H1 (cell line): ENCODE data around the gene KCNQ1. TPM values are rescaled to one million over a fixed set of nuclear protein-coding genes. Genes with fewer than 3 reads are reported as not detected.

Source experiments
- CTCF ChIA-PET: fragments of 300-600 bp; sonication (Branson Sonifier 250); formaldehyde crosslinking; loops from one replicate; lab custom pipeline; 2021; ENCODE audit not compliant: partially characterized antibody; lab: Charles Lee
- POLR2A ChIA-PET: fragments of 300-600 bp; sonication (Branson Sonifier 250); formaldehyde crosslinking; loops from one replicate; lab custom pipeline; 2021; ENCODE audit warnings: inconsistent platforms; ENCODE audit not compliant: partially characterized antibody; lab: Charles Lee
- DNase-seq, 2 experiments: peaks; one replicate each; pipeline versions ENCODE4 v3.0.0 to v3.0.0-alpha.2; 2010 to 2022; ENCODE audit warnings: low spot score in 2 of 2, low read depth in 1 of 2, mixed read lengths in 1 of 2
- FAIRE-seq: peaks from 2 replicates; lab custom pipeline; 2011; peaks lifted over from hg19 to GRCh38; lab: Jason Lieb, UNC
- H2AFZ ChIP-seq: 2 replicates; pipeline ENCODE4 v1.8.1; 2012; ENCODE audit warnings: low read length, inconsistent platforms
- H2AK5ac ChIP-seq: 2 replicates; pipeline ENCODE4 v1.6.1; 2013; ENCODE audit warnings: low read depth, low read length
- H2BK120ac ChIP-seq: replicated peaks from 2 replicates; pipeline ENCODE3; 2013; ENCODE audit warnings: low read depth, low read length, inconsistent platforms
- H2BK12ac ChIP-seq: 2 replicates; pipeline ENCODE4 v1.6.1; 2013; ENCODE audit warnings: low read depth, low read length
- H2BK15ac ChIP-seq: 2 replicates; pipeline ENCODE4 v1.6.1; 2013; ENCODE audit warnings: low read length
- H2BK20ac ChIP-seq: 2 replicates; pipeline ENCODE4 v1.6.1; 2013; ENCODE audit warnings: low read length
- H2BK5ac ChIP-seq: 2 replicates; pipeline ENCODE4 v1.6.1; 2013; ENCODE audit warnings: low read depth, low read length
- H3K14ac ChIP-seq: 2 replicates; pipeline ENCODE4 v1.6.1; 2013; ENCODE audit warnings: inconsistent platforms; ENCODE audit not compliant: insufficient read length
- H3K18ac ChIP-seq: 2 replicates; pipeline ENCODE4 v1.6.1; 2013; ENCODE audit warnings: low read length; ENCODE audit errors: extremely low read depth
- H3K23ac ChIP-seq: 2 replicates; pipeline ENCODE4 v1.6.1; 2013; ENCODE audit warnings: inconsistent platforms; ENCODE audit not compliant: insufficient read length
- H3K23me2 ChIP-seq: 2 replicates; pipeline ENCODE4 v1.6.1; 2013; ENCODE audit warnings: low read depth, low read length
- H3K27ac ChIP-seq: 2 replicates; pipeline ENCODE4 v1.6.1; 2011; ENCODE audit warnings: low read depth, low read length, inconsistent platforms
- H3K27me3 ChIP-seq, 4 experiments: replicated peaks in 1 of 4; 1 replicate in 1 of 4; 2 replicates in 3 of 4; pipeline versions ENCODE4 v1.6.1 to v1.8.1; 2011 to 2013; ENCODE audit warnings: low read length in 3 of 4, mild to moderate bottlenecking in 3 of 4, inconsistent platforms in 2 of 4, mixed read lengths in 2 of 4, moderate library complexity in 1 of 4; ENCODE audit not compliant: control insufficient read depth in 3 of 4, insufficient read depth in 3 of 4; ENCODE audit errors: extremely low read depth in 1 of 4
- H3K36me3 ChIP-seq, 4 experiments: 2 replicates each; pipeline versions ENCODE4 v1.6.1 to v1.8.1; 2011 to 2013; ENCODE audit warnings: mild to moderate bottlenecking in 4 of 4, low read length in 3 of 4, moderate library complexity in 2 of 4, control low read depth in 1 of 4, inconsistent platforms in 1 of 4; ENCODE audit not compliant: insufficient read depth in 4 of 4, control insufficient read depth in 2 of 4
- H3K4ac ChIP-seq: replicated peaks from 2 replicates; pipeline ENCODE3; 2013; ENCODE audit warnings: low read length, low read depth, mixed read lengths, inconsistent platforms; ENCODE audit not compliant: insufficient read length
- H3K4me1 ChIP-seq, 4 experiments: replicated peaks in 1 of 4; 1 replicate in 1 of 4; 2 replicates in 3 of 4; pipeline versions ENCODE4 v1.6.1 to v1.8.1; 2011 to 2013; ENCODE audit warnings: low read length in 3 of 4, inconsistent platforms in 2 of 4, mixed read lengths in 1 of 4; ENCODE audit not compliant: insufficient read depth in 4 of 4, control insufficient read depth in 3 of 4
- H3K4me2 ChIP-seq, 2 experiments: 2 replicates each; pipeline versions ENCODE4 v1.6.1 to v1.8.1; 2011 to 2013; ENCODE audit warnings: low read depth in 2 of 2, low read length in 2 of 2, control low read depth in 1 of 2, inconsistent platforms in 1 of 2, mild to moderate bottlenecking in 1 of 2; ENCODE audit not compliant: insufficient read depth in 1 of 2
- H3K4me3 ChIP-seq, 4 experiments: fragments of 200-600, 300-600 bp in 1 of 4; sonication (generic), shearing (Covaris generic), sonication (Bioruptor Twin) in 1 of 4; 2 replicates each; pipeline versions ENCODE4 v1.5.1 to v1.8.1; 2011 to 2016; ENCODE audit warnings: low read length in 4 of 4, low read depth in 3 of 4, control low read depth in 2 of 4, inconsistent platforms in 2 of 4, mild to moderate bottlenecking in 2 of 4, mixed read lengths in 1 of 4, moderate library complexity in 1 of 4; ENCODE audit not compliant: insufficient read depth in 2 of 4; ENCODE audit errors: extremely low read depth in 1 of 4
- H3K56ac ChIP-seq: replicated peaks from 2 replicates; pipeline ENCODE3; 2013; ENCODE audit warnings: low read depth, mild to moderate bottlenecking, mixed read lengths, low read length, inconsistent platforms; ENCODE audit not compliant: insufficient read length
- H3K79me1 ChIP-seq: 2 replicates; pipeline ENCODE4 v1.6.1; 2013; ENCODE audit warnings: low read depth, low read length, control low read depth
- H3K79me2 ChIP-seq, 2 experiments: 2 replicates each; pipeline versions ENCODE4 v1.6.1 to v1.8.1; 2012 to 2013; ENCODE audit warnings: low read length in 2 of 2, mild to moderate bottlenecking in 2 of 2, inconsistent platforms in 1 of 2; ENCODE audit not compliant: insufficient read depth in 2 of 2, control insufficient read depth in 1 of 2
- H3K9ac ChIP-seq, 4 experiments: replicated peaks in 1 of 4; 1 replicate in 1 of 4; 2 replicates in 3 of 4; pipeline versions ENCODE4 v1.6.1 to v1.8.1; 2011 to 2013; ENCODE audit warnings: low read depth in 3 of 4, low read length in 3 of 4, control low read depth in 2 of 4, mild to moderate bottlenecking in 2 of 4, moderate library complexity in 2 of 4, inconsistent platforms in 1 of 4; ENCODE audit errors: extremely low read depth in 1 of 4
- H3K9me3 ChIP-seq, 2 experiments: 2 replicates each; pipeline versions ENCODE4 v1.6.1 to v1.8.1; 2012 to 2013; ENCODE audit warnings: mild to moderate bottlenecking in 2 of 2, moderate library complexity in 2 of 2, control low read depth in 1 of 2, inconsistent platforms in 1 of 2, low read depth in 1 of 2, low read length in 1 of 2, mixed read lengths in 1 of 2; ENCODE audit not compliant: insufficient read depth in 2 of 2
- H4K20me1 ChIP-seq, 2 experiments: replicated peaks in 1 of 2; 2 replicates each; pipeline versions ENCODE3 to v1.8.1; 2011 to 2013; ENCODE audit warnings: inconsistent platforms in 2 of 2, low read length in 2 of 2, mild to moderate bottlenecking in 1 of 2; ENCODE audit not compliant: insufficient read depth in 2 of 2, control insufficient read depth in 1 of 2
- H4K5ac ChIP-seq: 2 replicates; pipeline ENCODE4 v1.6.1; 2013; ENCODE audit warnings: low read length, low read depth, mixed read lengths, inconsistent platforms; ENCODE audit not compliant: insufficient read length
- H4K8ac ChIP-seq: 2 replicates; pipeline ENCODE4 v1.8.0; 2013; ENCODE audit warnings: mild to moderate bottlenecking, moderate library complexity, low read length, inconsistent platforms; ENCODE audit not compliant: insufficient read depth; ENCODE audit errors: extremely low read depth
- H4K91ac ChIP-seq: replicated peaks from 2 replicates; pipeline ENCODE3; 2013; ENCODE audit warnings: low read length, mixed read lengths, inconsistent platforms; ENCODE audit not compliant: insufficient read length
- BRCA1 ChIP-seq: IDR thresholded peaks from 2 replicates; pipeline ENCODE4 v1.6.1; 2012; ENCODE audit warnings: low read depth, low read length, improper control_type of control experiment
- CBX8 ChIP-seq: fragments of 300-800, 300-1000 bp; sonication (generic); IDR thresholded peaks from 2 replicates; pipeline ENCODE4 v1.7.1; 2016; ENCODE audit warnings: low read depth, low read length, borderline replicate concordance
- CEBPB ChIP-seq: IDR thresholded peaks from 2 replicates; pipeline ENCODE4 v1.6.1; 2012; ENCODE audit warnings: low read depth, low read length
- JUND ChIP-seq: IDR thresholded peaks from 2 replicates; pipeline ENCODE4 v1.6.1; 2011; ENCODE audit warnings: mild to moderate bottlenecking, improper control_type of control experiment, low read length
- KDM4A ChIP-seq: IDR thresholded peaks from one replicate; pipeline ENCODE4 v1.7.1; 2012; ENCODE audit warnings: low read depth, mild to moderate bottlenecking, moderate library complexity, low read length, inconsistent platforms; ENCODE audit not compliant: severe bottlenecking
- NANOG ChIP-seq: IDR thresholded peaks from 2 replicates; pipeline ENCODE4 v1.6.1; 2011; ENCODE audit warnings: low read length, low read depth, mild to moderate bottlenecking, inconsistent platforms; ENCODE audit not compliant: insufficient read depth, poor library complexity, severe bottlenecking
- RBBP5 ChIP-seq: IDR thresholded peaks from 2 replicates; pipeline ENCODE4 v1.7.1; 2012; ENCODE audit warnings: low read depth, mild to moderate bottlenecking, inconsistent platforms, low read length, moderate library complexity, borderline replicate concordance
- RXRA ChIP-seq: IDR thresholded peaks from 2 replicates; pipeline ENCODE4 v1.6.1; 2011; ENCODE audit warnings: low read depth, mild to moderate bottlenecking, low read length, moderate library complexity; ENCODE audit not compliant: insufficient read depth
- SIN3A ChIP-seq, 2 experiments: IDR thresholded peaks in 1 of 2; conservative IDR thresholded peaks in 1 of 2; 2 replicates each; pipeline ENCODE4 v1.6.1; 2011 to 2012; ENCODE audit warnings: low read length in 2 of 2, improper control_type of control experiment in 1 of 2, low read depth in 1 of 2, mild to moderate bottlenecking in 1 of 2
- SP1 ChIP-seq: IDR thresholded peaks from 2 replicates; pipeline ENCODE4 v1.6.1; 2011; ENCODE audit warnings: low read depth, low read length
- TBP ChIP-seq: IDR thresholded peaks from 2 replicates; pipeline ENCODE4 v1.6.1; 2011; ENCODE audit warnings: low read depth, low read length, improper control_type of control experiment
- TCF12 ChIP-seq: IDR thresholded peaks from 2 replicates; pipeline ENCODE4 v1.6.1; 2011; ENCODE audit warnings: low read depth, mild to moderate bottlenecking, low read length
- TEAD4 ChIP-seq: IDR thresholded peaks from 2 replicates; pipeline ENCODE4 v1.6.1; 2012; ENCODE audit warnings: low read depth, low read length, inconsistent platforms, mixed read lengths
- WGBS, 2 experiments: shearing (Covaris generic) in 1 of 2; methylation state at CpG; one replicate each; pipeline versions ENCODE4 v1.1.6 to v1.1.7; 2013 to 2015; ENCODE audit warnings: low lambda C conversion rate in 2 of 2, mixed read lengths in 2 of 2, inconsistent platforms in 1 of 2, low coverage in 1 of 2, missing lambda C conversion rate in 1 of 2; ENCODE audit not compliant: insufficient replicate concordance in 2 of 2, insufficient coverage in 1 of 2, insufficient read length in 1 of 2; ENCODE audit errors: extremely low coverage in 1 of 2, missing lambda C conversion rate in 1 of 2; 5-methylcytosine and 5-hydroxymethylcytosine counted together
- polyA plus RNA-seq, 7 experiments: library from polyadenylated mRNA; depleted of rRNA in 3 of 7; stranded (reverse) in 5 of 7; unstranded in 2 of 7; fragments of >200 nt in 5 of 7; fragments of 200-250 nt in 2 of 7; gene quantifications; 1 replicate in 5 of 7; 2 replicates in 1 of 7; 4 replicates in 1 of 7; pipeline versions ENCODE4 v1.2.1 to v1.2.3, GENCODE V29; 2011 to 2013; ENCODE audit warnings: missing spikeins in 2 of 7, mixed read lengths in 2 of 7
- total RNA-seq: library from RNA; stranded (reverse); fragmentation: NEBNext Ultra II Directional; extraction: Animal tissue kit (Norgen Biotek cat#: 25700); gene quantifications from 2 replicates; pipeline ENCODE4 v1.2.1, GENCODE V29; 2021

The KCNQ1 gene
- total and polyA plus RNA-seq, 2 of the 8 experiments (the other 6 are each of a cell fraction or from before 2014, with no cell fraction given): 1.9 to 2.0 TPM

DNA sequence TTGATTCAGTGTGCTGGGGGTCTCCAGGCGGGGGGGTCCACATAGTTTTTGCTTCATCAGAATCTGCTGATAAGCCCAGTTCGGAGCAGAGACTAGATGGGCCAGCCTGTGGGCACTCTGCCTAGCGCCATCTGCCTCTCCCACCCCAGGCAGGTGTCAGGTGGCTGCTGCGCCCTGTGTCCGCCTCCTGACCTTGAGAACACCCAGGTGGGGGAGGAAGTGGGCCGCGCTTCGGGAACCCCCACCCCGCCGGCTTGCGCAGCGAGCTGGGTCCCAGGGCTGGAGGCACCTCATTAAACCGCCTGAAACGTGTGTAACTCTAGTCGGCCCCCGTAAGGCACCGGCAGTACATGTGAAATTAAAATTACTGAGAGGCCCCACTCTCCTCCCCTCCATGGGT, 113.6 kb downstream of the KCNQ1 start:
- DNase-seq: no peak
- no peak overlapping the region for H2BK20ac ChIP-seq
- peaks cover 0 to 3% of the 10 kb centered on the region in 2 experiments; a peak in 2 of 4 replicates for H3K9me3 ChIP-seq
- no peak overlapping the region for H2BK15ac ChIP-seq
- H2BK12ac ChIP-seq: no peak overlapping the region
- WGBS, 2 experiments: 92% methylated on average over 7 of the region's 17 CpGs; no CpG with 5 or more reads in 1 of the 2 experiments
- no peaks in the 10 kb centered on the region for H3K79me2 ChIP-seq
- no peak overlapping the region for H3K27ac ChIP-seq
- H3K36me3 ChIP-seq: no peaks in the 10 kb centered on the region
- H4K8ac ChIP-seq: no peak overlapping the region
- H2AK5ac ChIP-seq: no peak overlapping the region
- no peak overlapping the region for H3K9ac ChIP-seq
- peaks cover 4 to 60% (median 29%) of the 10 kb centered on the region in 4 experiments for H3K27me3 ChIP-seq
- H4K20me1 ChIP-seq: peaks cover 0 to 5% of the 10 kb centered on the region in 2 experiments
- H3K4me3 ChIP-seq: no peak overlapping the region
- H4K5ac ChIP-seq: no peak overlapping the region
- no peak for TF ChIP-seq RXRA
- TF ChIP-seq RBBP5: no peak
- no peak for TF ChIP-seq TBP
- TF ChIP-seq BRCA1: no peak
- TF ChIP-seq TEAD4: no peak
- no peak for TF ChIP-seq JUND
- no peak for TF ChIP-seq SIN3A (conservative IDR thresholded peaks at IDR 0.05 in 1 of 2, IDR thresholded peaks at IDR 0.05 in 1 of 2; ENCODE audit: low read depth in 1 of 2, low read length in 2 of 2)
- no peak for TF ChIP-seq KDM4A
- no peak for TF ChIP-seq SP1
- TF ChIP-seq NANOG: no peak
- TF ChIP-seq CEBPB: no peak
- TF ChIP-seq TCF12: no peak
- TF ChIP-seq CBX8: no peak
- no peak overlapping the region for H2BK5ac ChIP-seq
- ChIA-PET CTCF (no interaction called here), POLR2A (interaction anchor here (0.6 kb wide), 1 partner anchor 1015 kb away, joined by 3 read pairs; no protein-coding TSS in a partner anchor)
- H3K4me2 ChIP-seq: no peak overlapping the region
- H3K56ac ChIP-seq: no peak overlapping the region
- no peak overlapping the region for H3K4ac ChIP-seq
- H3K18ac ChIP-seq: no peak overlapping the region
- no peak for FAIRE-seq
- H2AFZ ChIP-seq: no peak overlapping the region
- no peaks in the 10 kb centered on the region for H3K79me1 ChIP-seq
- no peaks in the 10 kb centered on the region for H3K23me2 ChIP-seq
- H3K23ac ChIP-seq: no peak overlapping the region
- H3K14ac ChIP-seq: no peak overlapping the region
- H4K91ac ChIP-seq: no peak overlapping the region
- no peak overlapping the region for H2BK120ac ChIP-seq
- H3K4me1 ChIP-seq: peaks cover 0 to 9% (median 2%) of the 10 kb centered on the region in 4 experiments; a peak in 3 of 7 replicates
